ENCODE measurements around the gene CDH4. TPM values are rescaled to one million over a fixed set of nuclear protein-coding genes. Genes with fewer than 3 reads are reported as not detected.

CDH4 gene
- total RNA-seq, 2 experiments from 2014 or later: 0.11 to 0.18 TPM

- no peaks in the 10 kb centered on the region for H3K36me3 Mint-ChIP-seq (ENCODE audit: low read depth)
- ChIA-PET POLR2A (no interaction called here), CTCF (no interaction called here)
- DNase-seq: no peak
- no peak for ATAC-seq
- H3K9me3 Mint-ChIP-seq: no peaks in the 10 kb centered on the region
- H3K4me1 Mint-ChIP-seq (ENCODE audit: low read depth): no peaks in the 10 kb centered on the region
- intact Hi-C loops (cut with micrococcal nuclease): no loop called here
- TF ChIP-seq CTCF (IDR thresholded peaks at IDR 0.05): no peak
- no peaks in the 10 kb centered on the region for H3K27me3 Mint-ChIP-seq
- no peak overlapping the region for H3K4me3 Mint-ChIP-seq
- no peak overlapping the region for H3K27ac Mint-ChIP-seq
Measured at GRCh38 chr20:61313396-61313795, 61.3 kb downstream of the CDH4 start.

GRCh38 chr20:61314326-61315010 lies 62.4 kb downstream of the CDH4 start:
- DNase-seq: no peak
- intact Hi-C loops (cut with micrococcal nuclease): no loop called here
- no peak for TF ChIP-seq CTCF (IDR thresholded peaks at IDR 0.05)
- Mint-ChIP-seq H3K27ac (no peak overlapping the region), H3K9me3 (no peaks in the 10 kb centered on the region), H3K27me3 (no peaks in the 10 kb centered on the region), H3K4me3 (no peak overlapping the region), H3K36me3 (ENCODE audit: low read depth) (no peaks in the 10 kb centered on the region), H3K4me1 (ENCODE audit: low read depth) (no peaks in the 10 kb centered on the region)
- no peak for ATAC-seq
- ChIA-PET CTCF (no interaction called here), POLR2A (no interaction called here)

- H3K27ac Mint-ChIP-seq: no peak overlapping the region
- no peaks in the 10 kb centered on the region for H3K36me3 Mint-ChIP-seq (ENCODE audit: low read depth)
- ChIA-PET CTCF (no interaction called here), POLR2A (no interaction called here)
- H3K9me3 Mint-ChIP-seq: no peaks in the 10 kb centered on the region
- ATAC-seq (no peak), DNase-seq (no peak)
- no peaks in the 10 kb centered on the region for H3K4me1 Mint-ChIP-seq (ENCODE audit: low read depth)
- H3K4me3 Mint-ChIP-seq: no peak overlapping the region
- TF ChIP-seq CTCF (IDR thresholded peaks at IDR 0.05): no peak
- H3K27me3 Mint-ChIP-seq: no peaks in the 10 kb centered on the region
- intact Hi-C loops (cut with micrococcal nuclease): no loop called here
Measured at GRCh38 chr20:61315319-61315718, 63.3 kb downstream of the CDH4 start.

DNA sequence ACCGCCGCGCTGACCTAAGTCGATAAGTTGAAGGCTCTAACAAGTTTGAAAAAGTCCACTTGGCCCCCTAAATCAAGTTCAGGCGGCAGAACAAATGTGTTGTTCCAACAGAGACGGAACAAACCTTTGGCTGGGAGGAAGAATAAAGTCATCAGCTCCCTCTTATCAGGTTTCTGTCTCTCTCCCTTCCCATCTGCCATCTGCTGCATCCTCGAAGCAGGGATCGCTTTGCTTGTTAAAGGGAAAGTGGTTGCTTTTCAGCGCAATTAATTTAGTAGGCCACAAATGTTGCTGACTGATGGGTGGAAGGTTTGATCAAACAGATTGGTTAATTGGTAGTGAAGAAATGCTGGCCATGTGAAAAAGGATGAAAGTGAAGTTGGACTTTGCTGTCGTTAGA lies 64.3 kb downstream of the CDH4 start:
- DNase-seq (no peak), ATAC-seq (no peak)
- H3K4me1 Mint-ChIP-seq (ENCODE audit: low read depth): no peaks in the 10 kb centered on the region
- H3K27ac Mint-ChIP-seq: no peak overlapping the region
- POLR2A ChIA-PET: no interaction called here
- H3K27me3 Mint-ChIP-seq: no peaks in the 10 kb centered on the region
- intact Hi-C loops (cut with micrococcal nuclease): no loop called here
- no peak for TF ChIP-seq CTCF (IDR thresholded peaks at IDR 0.05)
- no peaks in the 10 kb centered on the region for H3K9me3 Mint-ChIP-seq
- CTCF ChIA-PET: no interaction called here
- H3K36me3 Mint-ChIP-seq (ENCODE audit: low read depth): no peaks in the 10 kb centered on the region
- no peak overlapping the region for H3K4me3 Mint-ChIP-seq

GRCh38 chr20:61317966-61318530 lies 66.0 kb downstream of the CDH4 start:
- Mint-ChIP-seq H3K4me1 (ENCODE audit: low read depth) (no peaks in the 10 kb centered on the region), H3K9me3 (no peaks in the 10 kb centered on the region), H3K4me3 (no peak overlapping the region), H3K36me3 (ENCODE audit: low read depth) (no peaks in the 10 kb centered on the region), H3K27ac (no peak overlapping the region), H3K27me3 (no peaks in the 10 kb centered on the region)
- DNase-seq: no peak
- no peak for ATAC-seq
- TF ChIP-seq CTCF (IDR thresholded peaks at IDR 0.05): no peak
- intact Hi-C loops (cut with micrococcal nuclease): no loop called here
- CTCF ChIA-PET: no interaction called here
- POLR2A ChIA-PET: no interaction called here
